NCI-H748 (cell line): ENCODE data around the gene TAPT1.
A peak's percentile ranks its signal among the peaks of the same experiment; 100 is the strongest.

ENCODE experiments used
- DNase-seq: peaks from one replicate; lab custom pipeline; 2025; ENCODE audit not compliant: unreplicated experiment; lab: John Stamatoyannopoulos, UW

The TAPT1 gene

GRCh38 chr4:16136827-16137226, 89.4 kb downstream of the TAPT1 start:
- DNase-seq, result no peak

GRCh38 chr4:16136311-16136710, 90.0 kb downstream of the TAPT1 start:
- no peak for DNase-seq

GRCh38 chr4:16133406-16133805, 92.9 kb downstream of the TAPT1 start:
- DNase-seq, result no peak

DNA sequence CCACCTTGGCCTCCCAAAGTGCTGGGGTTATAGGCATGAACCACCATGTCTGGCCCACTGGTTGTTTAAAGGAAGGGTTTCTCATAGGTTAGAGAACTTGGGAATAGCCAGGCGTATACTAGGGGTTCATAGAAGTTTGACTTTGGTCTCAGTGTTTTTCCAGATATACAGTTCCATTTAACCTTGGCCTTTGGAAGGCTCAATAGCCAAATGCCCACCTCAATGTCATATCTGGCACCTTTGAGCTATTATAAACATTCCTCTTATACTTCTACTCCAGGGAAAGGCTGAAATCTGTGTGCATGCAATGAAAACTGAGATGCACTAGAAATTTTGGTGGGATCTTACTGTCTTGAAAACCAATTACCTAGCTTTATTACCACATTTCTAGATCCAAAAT, 95.0 kb downstream of the TAPT1 start:
- no peak for DNase-seq

- peak; percentile 92 for DNase-seq
These were observed 96.9 kb downstream of the TAPT1 start for GRCh38 chr4:16129336-16129735.

GRCh38 chr4:16126714-16127113, 99.6 kb downstream of the TAPT1 start:
- peak; percentile 69 for DNase-seq

DNA sequence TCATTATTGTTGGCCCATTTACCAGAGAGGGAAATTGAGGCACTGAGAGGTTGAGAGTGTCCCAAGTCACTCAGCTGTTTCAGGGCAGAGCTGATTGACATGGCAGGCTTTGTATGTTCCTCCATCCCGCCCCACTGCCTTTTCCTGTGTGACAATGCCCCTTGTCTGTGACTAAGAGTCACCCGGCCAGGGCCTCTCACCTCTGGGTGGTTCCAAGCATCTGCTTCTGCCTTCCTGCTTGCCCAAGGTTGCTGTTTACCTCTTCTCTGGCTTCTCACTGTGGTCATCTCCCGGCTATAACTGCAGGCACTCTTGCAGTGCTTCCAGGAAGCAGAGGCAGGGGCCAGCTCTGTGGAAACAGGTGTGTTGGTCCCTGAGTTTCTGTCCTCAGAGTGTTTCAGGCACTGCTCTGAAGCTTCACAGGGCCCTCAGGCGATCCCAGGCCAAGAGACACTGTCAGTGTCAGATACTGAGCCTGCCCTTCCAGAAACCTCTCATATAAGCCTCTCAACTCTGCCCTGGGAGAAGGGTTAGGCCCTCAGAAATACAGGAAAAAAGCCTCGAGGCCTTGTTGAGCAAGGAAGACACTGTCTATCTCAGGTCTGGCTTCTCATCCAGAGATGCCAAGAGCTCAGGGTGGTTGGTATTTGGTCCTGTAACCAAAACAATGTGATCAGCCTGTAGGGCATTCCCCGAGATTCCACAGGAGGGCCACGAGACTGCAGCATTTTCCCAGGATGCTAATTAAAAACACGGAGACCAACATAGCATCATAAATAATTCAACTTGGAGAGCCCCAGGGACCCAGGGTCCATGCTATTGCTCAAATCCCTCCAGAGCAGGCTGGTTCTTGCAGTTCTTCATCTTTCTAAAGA, 100.5 kb downstream of the TAPT1 start:
- no peak for DNase-seq

- DNase-seq, result peak; percentile 15
These were observed 102.0 kb downstream of the TAPT1 start for GRCh38 chr4:16124232-16124631.

- DNase-seq, result peak; percentile 98
These were observed 102.8 kb downstream of the TAPT1 start for GRCh38 chr4:16123356-16124084.

GRCh38 chr4:16122784-16123183, 103.5 kb downstream of the TAPT1 start:
- no peak for DNase-seq

DNA sequence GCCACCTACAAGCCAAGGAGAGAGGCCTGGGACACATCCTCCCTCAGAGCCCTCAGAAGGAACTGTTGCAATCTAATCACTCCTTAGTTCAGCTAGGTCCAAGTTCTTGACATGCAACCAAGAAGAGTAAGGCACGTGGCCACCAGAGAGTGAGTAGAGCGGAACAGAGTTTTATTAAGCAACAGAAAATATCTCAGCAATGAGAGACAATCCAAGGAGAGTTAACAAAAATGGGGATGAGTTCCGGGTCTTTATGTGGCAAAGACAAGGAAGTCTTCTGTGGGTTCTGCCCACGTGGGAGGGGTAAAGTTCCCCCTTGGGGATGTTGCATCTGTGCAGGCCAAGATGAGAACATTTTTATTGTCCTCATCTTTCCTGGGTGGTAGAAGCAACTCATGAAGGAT, 104.0 kb downstream of the TAPT1 start:
- no peak for DNase-seq

DNA sequence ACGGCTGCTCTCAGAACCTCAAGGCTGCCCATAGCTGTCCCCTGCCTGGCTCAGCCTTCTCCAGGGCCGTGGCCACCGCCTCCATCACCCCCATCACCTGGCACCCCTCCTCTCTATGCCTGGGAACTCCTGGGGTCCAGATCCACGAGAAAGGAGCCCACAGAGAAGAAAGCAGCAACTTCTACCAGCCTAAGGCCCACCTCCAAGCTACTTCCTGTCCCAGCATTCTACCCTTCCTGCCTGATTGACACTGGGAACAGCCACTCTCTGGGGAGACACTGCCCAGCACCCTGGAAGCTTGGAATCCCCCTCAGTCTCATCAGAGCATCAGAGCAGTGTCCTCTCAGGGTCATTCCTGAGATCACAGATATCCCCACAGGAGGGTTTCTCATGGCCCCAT, 105.6 kb downstream of the TAPT1 start:
- DNase-seq, result no peak

DNA sequence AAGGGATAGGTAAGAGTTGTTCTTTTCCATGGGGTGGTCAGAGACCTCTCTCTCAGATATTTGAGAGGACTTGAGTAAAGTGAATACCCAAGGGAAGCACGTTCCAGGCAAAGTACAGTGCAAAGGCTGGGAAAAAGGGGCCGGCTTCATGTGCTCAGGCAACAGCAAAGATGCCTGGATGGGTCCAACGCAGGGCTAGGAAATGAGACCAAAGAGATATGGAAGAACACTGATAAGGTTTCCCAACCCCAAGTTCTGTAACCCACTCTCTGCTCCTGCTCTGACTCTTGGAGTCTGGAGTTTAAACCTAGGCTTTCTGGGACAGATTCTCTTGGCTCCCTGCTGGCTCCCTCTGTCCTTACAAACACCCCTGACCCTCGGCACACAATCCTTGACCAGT, 106.3 kb downstream of the TAPT1 start:
- no peak for DNase-seq

- no peak for DNase-seq
These were observed 108.2 kb downstream of the TAPT1 start for GRCh38 chr4:16118090-16118489.

- DNase-seq, result no peak
These were observed 109.1 kb downstream of the TAPT1 start for GRCh38 chr4:16117164-16117563.

DNA sequence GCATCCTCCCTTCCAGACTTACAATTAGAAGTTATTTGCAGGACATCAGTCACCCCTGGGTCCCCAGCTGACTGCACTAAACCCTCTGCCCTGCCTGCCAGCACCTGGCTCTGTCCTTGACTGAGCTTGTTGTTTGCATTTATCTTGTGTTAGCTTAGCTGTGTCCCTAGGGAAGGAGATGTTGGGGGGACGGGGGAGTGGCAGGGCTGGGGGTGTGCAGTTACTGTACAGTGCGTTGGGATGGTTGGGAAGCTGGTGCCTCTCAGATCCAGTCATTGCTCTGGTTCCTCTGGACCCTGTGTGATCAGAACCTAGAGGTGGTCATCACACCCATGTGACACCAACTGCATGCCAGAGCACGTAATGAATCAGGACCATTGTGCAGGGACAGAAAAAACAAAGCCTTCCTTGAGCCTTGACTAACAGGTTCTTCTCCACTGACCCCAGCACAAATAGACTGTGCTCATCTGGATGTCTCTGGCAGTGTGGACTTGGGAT, 109.7 kb downstream of the TAPT1 start:
- DNase-seq, result peak; percentile 89

GRCh38 chr4:16116019-16116418, 110.3 kb downstream of the TAPT1 start:
- peak; percentile 91 for DNase-seq

DNA sequence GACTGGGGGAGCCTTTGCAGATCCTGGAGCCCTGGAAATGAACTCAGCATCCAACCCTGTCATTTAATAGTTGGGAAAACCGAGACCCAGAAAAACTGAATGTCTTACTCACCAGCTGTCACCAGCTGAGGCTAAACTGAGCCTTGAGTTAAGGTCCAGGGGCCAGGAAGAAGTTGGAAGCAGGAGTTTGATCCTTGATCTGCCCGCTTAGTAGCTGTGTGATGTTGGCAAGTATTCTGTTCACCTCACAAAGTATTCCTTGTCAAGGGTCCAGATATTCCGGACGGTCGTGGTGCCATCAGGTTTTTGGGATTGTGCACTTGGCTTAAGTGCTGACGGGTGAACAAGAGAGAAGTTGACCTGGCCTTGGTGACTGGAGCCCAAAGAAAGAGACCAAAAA, 111.7 kb downstream of the TAPT1 start:
- DNase-seq, result no peak

DNA sequence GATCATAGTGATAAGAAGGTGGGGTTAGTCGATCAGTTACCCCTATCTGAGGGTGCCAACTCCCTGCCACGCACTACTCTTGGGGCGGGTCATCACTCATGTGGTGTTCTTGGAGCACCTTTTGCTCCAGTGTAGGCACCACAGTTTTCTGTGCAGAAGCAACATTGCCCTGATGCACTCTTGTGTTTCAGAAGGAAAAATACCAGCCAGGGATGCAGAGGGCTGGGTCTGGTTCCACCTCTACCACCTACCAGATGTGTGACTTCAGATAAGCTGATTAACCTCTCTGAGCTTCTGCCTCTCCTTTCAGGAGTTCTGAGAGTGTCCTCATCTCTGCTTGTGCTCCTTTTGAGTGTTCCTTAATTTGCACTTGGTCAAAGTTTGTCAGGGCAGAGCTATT, 112.5 kb downstream of the TAPT1 start:
- no peak for DNase-seq

- no peak for DNase-seq
These were observed 114.7 kb downstream of the TAPT1 start for GRCh38 chr4:16111533-16111932.

DNA sequence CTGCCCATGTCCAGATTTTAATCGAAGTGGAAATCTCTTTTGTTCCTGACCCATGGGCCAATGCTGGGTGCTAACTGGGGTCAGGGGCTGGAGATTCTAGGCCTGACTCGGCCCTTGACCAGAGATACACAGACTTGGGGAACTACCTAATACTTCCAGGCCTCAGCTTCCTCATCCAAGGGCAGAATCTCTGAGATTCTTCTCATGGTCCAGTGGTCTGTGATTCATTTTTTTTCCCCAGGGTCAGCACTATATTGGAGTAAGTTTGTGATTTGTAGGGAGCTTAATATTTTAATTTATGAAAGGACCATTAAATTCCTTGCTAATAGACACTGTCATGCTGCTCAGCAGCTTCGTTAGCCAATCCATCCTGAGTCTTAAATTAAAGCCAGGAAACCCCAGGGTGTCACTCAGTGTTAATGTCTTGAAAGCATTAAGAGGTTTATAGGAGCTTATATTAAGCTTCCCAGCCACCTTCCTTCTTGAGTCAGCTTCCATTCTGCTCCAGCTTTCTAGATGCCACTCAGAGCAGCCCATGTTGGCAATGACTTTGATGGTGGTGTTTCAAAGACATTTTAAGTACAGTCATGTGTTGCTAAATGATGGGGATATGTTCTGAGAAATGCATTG, 115.5 kb downstream of the TAPT1 start:
- DNase-seq, result no peak
